ENCODE data around the gene USP47.

USP47 gene

GRCh38 chr11:11946878-11947277 is 105.1 kb downstream of the USP47 start (continued):
- TF ChIP-seq ZBTB44 (tag by site-specific recombination; IDR thresholded peaks at IDR 0.05), result no peak
- TF ChIP-seq BCL11B (tag by site-specific recombination; IDR thresholded peaks at IDR 0.05; ENCODE audit: low read depth), result no peak

- ChIA-PET POLR2A (no interaction called here), CTCF (interaction anchor here (0.6 to 2.7 kb wide), 5 partner anchors 8 to 1121 kb away, joined by 3 to 13 read pairs (median 3); no protein-coding TSS in a partner anchor)
- Histone ChIP-seq H3K9me3 (ENCODE audit: control insufficient read depth, insufficient read depth, low read depth, low read length) (no peaks in the 10 kb centered on the region), H3K4me1 (ENCODE audit: control insufficient read depth, insufficient read depth, low read length) (no peaks in the 10 kb centered on the region), H3K36me3 (ENCODE audit: control insufficient read depth in 2 of 2, insufficient read depth in 1 of 2, low read length in 2 of 2) (peaks cover 0 to 77% of the 10 kb centered on the region in 2 experiments; a peak in 2 of 3 replicates), H3K4me3 (ENCODE audit: low read depth, low read length) (no peak overlapping the region), H3K27ac (ENCODE audit: extremely low read depth, low read depth, low read length) (no peak overlapping the region)
- TF ChIP-seq INSM2 (tag by site-specific recombination; IDR thresholded peaks at IDR 0.05) (no peak), PATZ1 (tag by site-specific recombination; IDR thresholded peaks at IDR 0.05) (no peak), ZNF692 (tag by site-specific recombination; IDR thresholded peaks at IDR 0.05) (no peak), AEBP2 (tag by site-specific recombination; IDR thresholded peaks at IDR 0.05; ENCODE audit: borderline replicate concordance) (no peak), ZBTB48 (tag by site-specific recombination; IDR thresholded peaks at IDR 0.05) (no peak), MZF1 (tag by site-specific recombination; IDR thresholded peaks at IDR 0.05; ENCODE audit: borderline replicate concordance) (no peak), ZNF548 (tag by site-specific recombination; IDR thresholded peaks at IDR 0.05) (no peak), ZNF514 (tag by site-specific recombination; IDR thresholded peaks at IDR 0.05) (no peak), ZNF26 (tag by site-specific recombination; IDR thresholded peaks at IDR 0.05) (no peak), TRIM28 (IDR thresholded peaks at IDR 0.05; ENCODE audit: borderline replicate concordance, low read length) (no peak)
Observed at GRCh38 chr11:11947825-11948224, 106.1 kb downstream of the USP47 start.

All from HEK293 (cell line).